ENCODE results near the gene TAGLN2.

TAGLN2 gene

GRCh38 chr1:159924791-159925718 is at the start of gene TAGLN2:
Gene TAGLN2, minus strand, starts transcription at chr1:159925507. Its CDS starts 4,998 bp downstream, at chr1:159920509.
- DNase-seq: peak; percentile 33

- no peak for DNase-seq
Observed at GRCh38 chr1:159974350-159974965, 49.2 kb upstream of the TAGLN2 start.

GRCh38 chr1:159973350-159973940 is 48.1 kb upstream of the TAGLN2 start:
- DNase-seq: no peak

- no peak for DNase-seq
Observed at GRCh38 chr1:159972443-159973205, 47.3 kb upstream of the TAGLN2 start.

- DNase-seq: no peak
Observed at GRCh38 chr1:159970932-159971342, 45.6 kb upstream of the TAGLN2 start.

- DNase-seq: no peak
Observed at GRCh38 chr1:159968901-159969300, 43.6 kb upstream of the TAGLN2 start.

GRCh38 chr1:159965263-159965662 is 40.0 kb upstream of the TAGLN2 start:
- no peak for DNase-seq

GRCh38 chr1:159964144-159964543 is 38.8 kb upstream of the TAGLN2 start:
- no peak for DNase-seq

- no peak for DNase-seq
Observed at GRCh38 chr1:159962176-159962575, 36.9 kb upstream of the TAGLN2 start.

GRCh38 chr1:159961636-159962035 is 36.3 kb upstream of the TAGLN2 start:
- no peak for DNase-seq

GRCh38 chr1:159960721-159961381 is 35.5 kb upstream of the TAGLN2 start:
- DNase-seq: no peak

- no peak for DNase-seq
Observed at GRCh38 chr1:159959451-159959850, 34.1 kb upstream of the TAGLN2 start.

GRCh38 chr1:159958719-159959380 is 33.5 kb upstream of the TAGLN2 start:
- DNase-seq: no peak

GRCh38 chr1:159957824-159958268 is 32.5 kb upstream of the TAGLN2 start:
- peak; percentile 89 for DNase-seq

- DNase-seq: no peak
Observed at GRCh38 chr1:159955456-159955855, 30.1 kb upstream of the TAGLN2 start.

- no peak for DNase-seq
Observed at GRCh38 chr1:159953536-159954515, 28.5 kb upstream of the TAGLN2 start, which contains the start of gene SLAMF9. Gene SLAMF9, minus strand, starts transcription at chr1:159954237. Its CDS starts 100 bp downstream, at chr1:159954137.

- no peak for DNase-seq
Observed at GRCh38 chr1:159952932-159953331, 27.6 kb upstream of the TAGLN2 start.

- no peak for DNase-seq
Observed at GRCh38 chr1:159951551-159951950, 26.2 kb upstream of the TAGLN2 start.

GRCh38 chr1:159951016-159951415 is 25.7 kb upstream of the TAGLN2 start:
- DNase-seq: no peak

- DNase-seq: no peak
Observed at GRCh38 chr1:159949981-159950381, 24.7 kb upstream of the TAGLN2 start.

All from COR-L47 (cell line).